Measurements from ENCODE around the gene CHKA. TPM values are rescaled to one million over a fixed set of nuclear protein-coding genes. Genes with fewer than 3 reads are reported as not detected.

Gene CHKA
- total and polyA plus RNA-seq, 9 of the 15 experiments (the other 6 are each of a cell fraction or from before 2014, with no cell fraction given): 3.6 to 37.0 (median 30.2) TPM

DNA sequence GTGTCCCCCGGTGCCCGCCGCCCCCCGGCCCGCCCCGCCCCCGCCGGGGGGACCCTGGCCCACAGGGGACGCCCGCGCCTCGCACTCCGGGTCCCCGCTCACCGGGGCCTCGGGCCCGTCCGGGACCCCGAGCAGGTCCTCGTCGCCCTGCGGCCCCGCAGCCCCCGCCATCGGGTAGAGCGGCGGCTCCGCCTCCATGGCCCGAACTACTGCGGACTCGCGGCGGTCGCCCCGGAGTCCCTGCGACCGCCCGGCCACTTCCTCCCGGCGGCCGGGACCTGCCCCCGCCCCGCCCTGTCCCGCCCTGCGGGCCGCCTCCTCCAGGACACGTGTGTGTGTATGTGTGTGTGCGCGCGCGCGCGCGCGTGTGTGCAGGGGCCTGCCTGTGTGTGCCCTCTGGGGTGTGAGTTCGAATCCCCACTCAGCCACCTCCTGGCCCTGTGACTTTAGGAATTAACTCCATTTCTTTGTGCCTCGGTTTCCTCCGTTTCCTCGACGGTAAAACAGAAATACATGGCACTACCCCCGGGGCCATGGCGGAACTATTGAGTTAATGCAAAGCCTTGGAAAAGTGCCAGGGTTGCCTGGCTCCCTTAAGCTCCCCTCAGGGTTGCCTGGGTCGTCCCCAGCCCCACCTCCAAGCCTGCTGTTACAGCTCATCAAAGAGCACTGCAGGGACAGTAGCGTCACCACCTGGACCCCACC, 117.2 kb downstream of the CHKA start, which contains the start of gene UNC93B1 (continued):
- TF ChIP-seq, protein P1, sequence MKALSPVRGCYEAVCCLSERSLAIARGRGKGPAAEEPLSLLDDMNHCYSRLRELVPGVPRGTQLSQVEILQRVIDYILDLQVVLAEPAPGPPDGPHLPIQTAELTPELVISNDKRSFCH (CRISPR knock-in tag; IDR thresholded peaks at IDR 0.05): no peak
- TF ChIP-seq, protein P1 (tag; IDR thresholded peaks at IDR 0.05): peak; percentile 54; the same call in 1 of the 2 replicates
- peak; percentile 74 for TF ChIP-seq CHD4 (IDR thresholded peaks at IDR 0.05; ENCODE audit: insufficient read depth, insufficient replicate concordance, low read depth, low read length, poor library complexity, severe bottlenecking)
- TF ChIP-seq, protein P2, sequence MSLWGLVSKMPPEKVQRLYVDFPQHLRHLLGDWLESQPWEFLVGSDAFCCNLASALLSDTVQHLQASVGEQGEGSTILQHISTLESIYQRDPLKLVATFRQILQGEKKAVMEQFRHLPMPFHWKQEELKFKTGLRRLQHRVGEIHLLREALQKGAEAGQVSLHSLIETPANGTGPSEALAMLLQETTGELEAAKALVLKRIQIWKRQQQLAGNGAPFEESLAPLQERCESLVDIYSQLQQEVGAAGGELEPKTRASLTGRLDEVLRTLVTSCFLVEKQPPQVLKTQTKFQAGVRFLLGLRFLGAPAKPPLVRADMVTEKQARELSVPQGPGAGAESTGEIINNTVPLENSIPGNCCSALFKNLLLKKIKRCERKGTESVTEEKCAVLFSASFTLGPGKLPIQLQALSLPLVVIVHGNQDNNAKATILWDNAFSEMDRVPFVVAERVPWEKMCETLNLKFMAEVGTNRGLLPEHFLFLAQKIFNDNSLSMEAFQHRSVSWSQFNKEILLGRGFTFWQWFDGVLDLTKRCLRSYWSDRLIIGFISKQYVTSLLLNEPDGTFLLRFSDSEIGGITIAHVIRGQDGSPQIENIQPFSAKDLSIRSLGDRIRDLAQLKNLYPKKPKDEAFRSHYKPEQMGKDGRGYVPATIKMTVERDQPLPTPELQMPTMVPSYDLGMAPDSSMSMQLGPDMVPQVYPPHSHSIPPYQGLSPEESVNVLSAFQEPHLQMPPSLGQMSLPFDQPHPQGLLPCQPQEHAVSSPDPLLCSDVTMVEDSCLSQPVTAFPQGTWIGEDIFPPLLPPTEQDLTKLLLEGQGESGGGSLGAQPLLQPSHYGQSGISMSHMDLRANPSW (CRISPR knock-in tag; IDR thresholded peaks at IDR 0.05): no peak
- TF ChIP-seq LEF1 (IDR thresholded peaks at IDR 0.05): no peak
- TF ChIP-seq ZNF75A (CRISPR knock-in tag; IDR thresholded peaks at IDR 0.05): no peak
- no peak for TF ChIP-seq CHD1 (IDR thresholded peaks at IDR 0.05; ENCODE audit: low read length)
- TF ChIP-seq ZNF316 (IDR thresholded peaks at IDR 0.05): no peak
- TF ChIP-seq, protein P3, sequence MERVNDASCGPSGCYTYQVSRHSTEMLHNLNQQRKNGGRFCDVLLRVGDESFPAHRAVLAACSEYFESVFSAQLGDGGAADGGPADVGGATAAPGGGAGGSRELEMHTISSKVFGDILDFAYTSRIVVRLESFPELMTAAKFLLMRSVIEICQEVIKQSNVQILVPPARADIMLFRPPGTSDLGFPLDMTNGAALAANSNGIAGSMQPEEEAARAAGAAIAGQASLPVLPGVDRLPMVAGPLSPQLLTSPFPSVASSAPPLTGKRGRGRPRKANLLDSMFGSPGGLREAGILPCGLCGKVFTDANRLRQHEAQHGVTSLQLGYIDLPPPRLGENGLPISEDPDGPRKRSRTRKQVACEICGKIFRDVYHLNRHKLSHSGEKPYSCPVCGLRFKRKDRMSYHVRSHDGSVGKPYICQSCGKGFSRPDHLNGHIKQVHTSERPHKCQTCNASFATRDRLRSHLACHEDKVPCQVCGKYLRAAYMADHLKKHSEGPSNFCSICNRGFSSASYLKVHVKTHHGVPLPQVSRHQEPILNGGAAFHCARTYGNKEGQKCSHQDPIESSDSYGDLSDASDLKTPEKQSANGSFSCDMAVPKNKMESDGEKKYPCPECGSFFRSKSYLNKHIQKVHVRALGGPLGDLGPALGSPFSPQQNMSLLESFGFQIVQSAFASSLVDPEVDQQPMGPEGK (CRISPR knock-in tag; IDR thresholded peaks at IDR 0.05; ENCODE audit: borderline replicate concordance): no peak
- TF ChIP-seq ZNF707 (CRISPR knock-in tag; conservative IDR thresholded peaks at IDR 0.05): no peak
- 0 out of 2 replicates have a peak, but pooled peaks have one; percentile 36 for TF ChIP-seq E2F3 (CRISPR knock-in tag; IDR thresholded peaks at IDR 0.05)
- no peak for TF ChIP-seq SAP30 (IDR thresholded peaks at IDR 0.05; ENCODE audit: borderline replicate concordance, insufficient read depth, low read depth, low read length, poor library complexity, severe bottlenecking)
- TF ChIP-seq, protein P4, sequence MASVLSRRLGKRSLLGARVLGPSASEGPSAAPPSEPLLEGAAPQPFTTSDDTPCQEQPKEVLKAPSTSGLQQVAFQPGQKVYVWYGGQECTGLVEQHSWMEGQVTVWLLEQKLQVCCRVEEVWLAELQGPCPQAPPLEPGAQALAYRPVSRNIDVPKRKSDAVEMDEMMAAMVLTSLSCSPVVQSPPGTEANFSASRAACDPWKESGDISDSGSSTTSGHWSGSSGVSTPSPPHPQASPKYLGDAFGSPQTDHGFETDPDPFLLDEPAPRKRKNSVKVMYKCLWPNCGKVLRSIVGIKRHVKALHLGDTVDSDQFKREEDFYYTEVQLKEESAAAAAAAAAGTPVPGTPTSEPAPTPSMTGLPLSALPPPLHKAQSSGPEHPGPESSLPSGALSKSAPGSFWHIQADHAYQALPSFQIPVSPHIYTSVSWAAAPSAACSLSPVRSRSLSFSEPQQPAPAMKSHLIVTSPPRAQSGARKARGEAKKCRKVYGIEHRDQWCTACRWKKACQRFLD (CRISPR knock-in tag; IDR thresholded peaks at IDR 0.05): no peak
- TF ChIP-seq MYNN (IDR thresholded peaks at IDR 0.05): peak; percentile 34; the same call in 1 of the 2 replicates
- TF ChIP-seq MYNN (CRISPR knock-in tag; IDR thresholded peaks at IDR 0.05): no peak
- no peak for TF ChIP-seq XRCC4 (IDR thresholded peaks at IDR 0.05; ENCODE audit: extremely low read depth, insufficient read depth, insufficient read length)
- no peak for TF ChIP-seq NCOA4 (IDR thresholded peaks at IDR 0.05; ENCODE audit: partially characterized antibody)
- TF ChIP-seq POLR2G (IDR thresholded peaks at IDR 0.05; ENCODE audit: low read depth, low read length): peak; percentile 87
- no peak for TF ChIP-seq CBFA2T3 (IDR thresholded peaks at IDR 0.05)
- no peak for TF ChIP-seq ZFP1 (CRISPR knock-in tag; IDR thresholded peaks at IDR 0.05)
- TF ChIP-seq CBFA2T2 (conservative IDR thresholded peaks at IDR 0.05): no peak
